ENCODE results near the gene ANKAR.
"Not testable (repeated sequence)": the region's sequence is repeated elsewhere in the genome, so short reads cannot be mapped to it uniquely, and the experiment has no call there.

Gene ANKAR

DNA sequence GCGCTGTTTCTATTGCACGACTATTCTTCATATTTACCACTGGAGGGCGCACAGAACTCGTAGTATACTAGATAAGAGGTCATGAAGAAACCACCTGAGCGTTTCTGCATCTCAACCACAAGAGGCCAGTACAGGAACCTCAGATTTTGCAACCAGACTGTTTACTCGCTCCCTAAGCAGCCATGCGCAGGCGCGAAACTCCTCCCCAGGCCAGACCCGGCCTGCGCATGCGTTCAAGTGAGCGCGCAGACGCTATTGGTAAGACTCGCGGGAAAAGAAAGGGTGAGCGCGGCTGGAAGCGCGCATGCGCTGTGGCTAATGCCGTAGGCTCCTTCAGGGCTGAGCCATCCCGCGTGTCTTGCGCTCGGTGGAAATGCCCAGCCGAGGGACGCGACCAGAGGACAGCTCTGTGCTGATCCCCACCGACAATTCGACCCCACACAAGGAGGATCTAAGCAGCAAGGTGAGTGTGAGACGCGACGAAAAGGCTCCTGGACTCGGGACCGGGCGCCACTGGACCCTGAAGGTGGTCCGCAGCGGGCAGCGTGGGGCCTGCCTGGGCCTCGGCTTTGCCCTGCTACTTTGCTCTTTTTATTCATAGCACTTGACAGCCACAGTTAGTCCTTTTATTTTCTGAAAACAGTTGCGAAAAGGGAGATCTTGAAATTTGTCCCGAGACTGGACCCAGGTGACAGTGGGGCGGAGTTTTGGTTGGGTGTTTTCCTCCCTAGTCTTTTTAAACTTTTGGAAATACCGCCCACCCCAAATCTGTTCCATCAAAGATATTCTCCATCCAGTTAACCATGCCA lies 13.1 kb upstream of the ANKAR start, which contains the start of gene ASNSD1:
ASNSD1 (plus strand) TSS at position 312 of the 809 bp plus-strand sequence. CDS start 4,674 bp downstream, outside the sequence.
- DNase-seq, result peak; percentile 96 to 98

- DNase-seq, result no peak
Observed at GRCh38 chr2:189661957-189662321, 12.5 kb upstream of the ANKAR start.

DNA sequence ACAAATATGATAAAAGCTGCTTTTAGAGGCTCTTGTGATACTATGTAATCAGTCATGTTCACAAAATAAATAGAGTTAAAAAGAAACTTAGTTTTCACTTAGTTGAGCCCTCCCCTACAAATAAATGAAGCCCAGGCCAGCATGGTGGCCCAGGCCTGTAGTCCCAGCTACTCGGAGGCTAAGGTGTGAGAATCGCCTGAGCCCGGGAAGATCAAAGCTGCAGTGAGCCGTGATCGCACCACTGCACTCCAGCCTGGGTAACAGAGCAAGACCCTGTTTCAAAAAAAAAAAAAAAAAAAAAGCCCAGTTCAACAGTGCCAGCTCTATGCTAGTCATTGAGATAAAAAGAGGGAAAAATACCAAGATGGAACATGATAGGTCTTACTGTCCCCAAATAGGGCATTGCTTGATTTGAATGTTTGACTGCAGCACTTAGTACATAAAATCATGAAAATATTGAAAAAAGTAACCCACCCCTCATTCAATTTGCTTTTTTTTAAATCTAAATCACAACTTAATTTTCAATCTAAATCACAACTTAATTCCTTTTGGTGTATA lies 11.7 kb upstream of the ANKAR start:
- no peak for DNase-seq

GRCh38 chr2:189663319-189663718 lies 11.2 kb upstream of the ANKAR start:
- DNase-seq, result not testable (repeated sequence)

DNA sequence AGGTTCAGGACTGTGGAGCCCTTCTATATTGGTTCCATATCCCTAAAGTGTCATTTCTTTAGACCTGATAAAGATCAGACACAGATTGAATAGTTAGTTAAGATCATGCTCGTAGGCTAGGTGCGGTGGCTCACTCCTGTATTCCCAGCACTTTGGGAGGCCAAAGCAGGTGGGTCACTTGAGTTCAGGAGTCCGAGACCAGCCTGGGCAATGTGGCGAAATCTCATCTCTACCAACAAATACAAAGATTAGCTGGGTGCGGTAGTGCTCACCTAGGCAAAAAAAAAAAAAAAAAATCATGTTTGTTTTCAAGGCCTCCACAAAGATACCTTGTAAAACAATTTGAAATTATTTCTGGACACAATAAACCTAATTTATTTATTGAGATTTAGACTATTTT lies 4.6 kb upstream of the ANKAR start:
- DNase-seq, result no peak

- no peak for DNase-seq
Observed at GRCh38 chr2:189673661-189674373, 653 bp upstream of the ANKAR start.

DNA sequence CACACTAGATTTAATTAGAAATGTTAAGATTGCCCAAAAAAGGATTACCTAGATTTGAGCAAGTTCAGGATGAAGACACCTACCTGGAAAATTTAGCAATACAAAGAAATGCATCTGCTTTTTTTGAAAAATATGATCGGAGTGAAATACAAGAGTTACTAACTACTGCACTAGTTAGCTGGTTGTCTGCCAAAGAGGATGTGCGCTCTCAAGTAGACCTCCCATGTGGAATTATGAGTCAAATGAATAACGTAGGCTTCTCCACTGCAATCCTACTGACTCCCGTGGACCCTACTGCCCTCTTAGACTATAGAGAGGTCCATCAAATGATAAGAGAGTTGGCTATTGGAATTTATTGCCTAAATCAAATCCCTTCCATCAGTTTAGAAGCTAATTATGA lies 2.0 kb downstream of the ANKAR start:
- DNase-seq, result no peak

- DNase-seq, result no peak
Observed at GRCh38 chr2:189679226-189679625, 4.8 kb downstream of the ANKAR start.

GRCh38 chr2:189681203-189681602 lies 6.7 kb downstream of the ANKAR start:
- DNase-seq, result no peak

DNA sequence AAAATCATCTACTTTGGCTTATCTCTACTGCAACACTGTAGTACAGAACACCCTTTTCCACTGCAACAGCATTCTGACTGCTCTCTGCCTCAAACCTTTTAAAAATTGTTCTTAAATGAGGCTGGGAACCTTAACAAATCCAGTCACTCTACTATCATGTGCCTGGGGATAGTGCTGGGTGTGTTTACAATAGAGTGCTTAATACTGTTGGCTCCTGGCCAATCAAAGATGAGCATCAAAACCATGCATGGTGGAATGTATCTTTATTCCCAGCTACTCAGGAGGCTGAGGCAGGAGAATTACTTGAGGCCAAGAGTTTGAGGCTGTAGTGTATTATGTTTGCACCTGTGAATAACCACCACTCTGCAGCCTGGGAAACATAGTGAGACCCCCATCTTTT lies 7.4 kb downstream of the ANKAR start:
- no peak for DNase-seq

DNA sequence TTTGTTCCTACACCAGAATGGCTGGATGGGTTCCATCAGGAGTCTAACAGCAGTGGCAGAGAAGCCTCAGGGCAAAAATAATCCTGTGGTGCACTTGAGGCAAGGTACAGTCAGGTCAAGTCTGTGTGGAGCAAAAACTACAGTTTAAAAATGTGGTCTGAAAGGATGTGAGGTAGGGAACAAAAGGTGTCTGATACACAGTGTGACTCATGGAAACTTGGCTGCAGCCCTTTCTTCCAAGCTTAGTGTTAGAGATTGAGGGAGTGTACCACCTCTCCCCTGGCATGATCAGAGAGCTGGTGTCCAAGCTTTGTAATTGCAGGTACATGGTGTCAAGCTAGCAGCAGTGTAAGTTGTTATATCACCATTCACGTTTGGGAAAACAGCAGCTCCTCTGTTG lies 8.9 kb downstream of the ANKAR start:
- no peak for DNase-seq

- no peak for DNase-seq
Observed at GRCh38 chr2:189684811-189685210, 10.3 kb downstream of the ANKAR start.

DNA sequence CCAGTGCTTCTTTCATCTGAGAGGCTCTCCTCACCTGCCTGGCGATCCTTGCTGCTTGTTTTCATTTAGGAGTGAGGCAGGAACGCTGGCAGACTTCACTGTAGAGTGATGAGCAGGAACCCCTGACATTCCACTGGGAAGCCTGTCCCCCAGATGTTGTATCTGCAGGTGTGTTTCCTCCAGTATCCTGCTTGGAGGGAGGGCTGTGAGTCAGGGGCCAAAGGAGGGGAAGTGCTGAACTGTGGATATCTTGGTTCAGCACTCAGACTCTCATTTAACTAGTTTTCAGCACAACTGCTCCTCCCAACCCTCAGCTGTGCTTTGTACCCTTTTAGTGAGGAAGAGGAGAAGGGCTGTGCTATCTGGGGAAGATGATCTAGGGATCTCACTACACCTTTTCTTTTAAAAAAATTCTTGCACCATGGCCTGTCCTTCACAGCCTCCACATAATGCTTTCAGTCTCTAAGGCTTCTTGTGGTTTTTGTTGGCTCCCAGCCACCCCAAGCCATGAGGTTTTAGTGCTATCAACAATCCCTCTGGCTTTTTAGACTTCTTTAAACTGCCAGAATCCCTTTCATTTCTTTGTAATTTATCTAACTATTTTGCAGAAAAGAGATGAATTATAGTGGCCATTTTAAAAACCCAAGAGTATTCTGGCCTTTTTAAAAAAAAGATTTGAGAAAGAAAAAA lies 11.2 kb downstream of the ANKAR start:
- DNase-seq, result no peak

DNA sequence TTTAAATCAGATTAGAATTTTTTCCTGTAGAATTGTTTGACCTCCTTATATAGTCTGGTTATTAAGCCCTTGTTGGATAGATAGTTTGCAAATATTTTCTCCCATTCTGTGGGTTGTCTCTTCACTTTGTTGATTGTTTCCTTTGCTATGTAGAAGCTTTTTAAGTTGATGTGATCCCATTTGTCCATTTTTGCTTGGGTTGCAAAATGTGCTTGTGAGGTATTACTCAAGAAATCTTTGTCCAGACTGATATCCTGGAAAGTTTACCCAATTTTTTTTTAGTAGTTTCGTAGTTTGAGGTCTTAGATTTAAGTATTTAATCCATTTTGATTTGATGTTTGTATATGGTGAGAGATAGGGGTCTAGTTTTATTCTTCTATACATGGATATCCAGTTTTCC lies 13.3 kb downstream of the ANKAR start:
- not testable (repeated sequence) for DNase-seq

- no peak for DNase-seq
Observed at GRCh38 chr2:189696223-189696622, 21.8 kb downstream of the ANKAR start.

DNA sequence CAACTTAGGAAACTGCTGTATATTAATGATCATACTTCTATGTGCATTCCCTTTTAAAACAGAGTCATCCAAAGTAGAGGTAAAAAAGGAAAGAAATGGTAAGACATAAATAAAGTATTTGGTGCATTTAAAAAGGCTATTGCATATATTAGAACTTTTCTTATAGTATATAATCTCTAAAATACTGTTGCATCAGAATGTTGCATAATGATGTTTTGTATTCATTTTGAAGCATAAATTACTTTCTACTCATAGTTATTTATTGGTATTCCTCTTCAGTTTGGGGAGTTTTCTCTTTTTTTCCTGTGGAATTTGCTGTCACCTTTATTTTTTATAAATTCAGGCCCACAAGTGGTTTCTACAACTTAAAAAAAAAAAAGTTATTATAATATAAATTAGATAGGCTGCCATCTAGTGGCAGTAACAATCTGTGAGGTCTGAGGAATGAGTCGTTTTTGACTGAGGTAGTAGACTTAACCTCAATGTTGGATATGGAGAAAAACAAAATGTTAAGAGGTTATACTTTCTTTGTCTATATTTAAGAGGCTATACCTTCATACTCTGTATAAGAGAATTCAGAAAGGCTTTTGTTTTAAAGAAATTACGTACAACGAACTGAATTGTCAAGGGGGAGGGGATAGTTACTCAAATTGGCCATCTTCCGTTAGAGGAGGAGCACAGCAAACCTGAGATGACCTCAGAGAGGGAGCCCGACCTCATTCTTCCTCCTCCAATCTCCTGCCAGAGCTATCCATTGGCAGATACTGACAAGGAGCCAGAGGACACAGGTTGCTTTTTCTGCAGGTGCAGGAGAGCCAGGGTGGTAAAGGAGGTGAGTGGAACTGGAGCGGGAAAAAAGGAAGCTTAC lies 23.8 kb downstream of the ANKAR start:
- DNase-seq, result peak; percentile 14 to 20

- no peak for DNase-seq
Observed at GRCh38 chr2:189700681-189701080, 26.2 kb downstream of the ANKAR start.

GRCh38 chr2:189702071-189702470 lies 27.6 kb downstream of the ANKAR start:
- no peak for DNase-seq

- DNase-seq, result no peak
Observed at GRCh38 chr2:189709501-189710221, 35.2 kb downstream of the ANKAR start.

GRCh38 chr2:189717593-189717992 lies 43.1 kb downstream of the ANKAR start:
- not testable (repeated sequence) for DNase-seq

DNA sequence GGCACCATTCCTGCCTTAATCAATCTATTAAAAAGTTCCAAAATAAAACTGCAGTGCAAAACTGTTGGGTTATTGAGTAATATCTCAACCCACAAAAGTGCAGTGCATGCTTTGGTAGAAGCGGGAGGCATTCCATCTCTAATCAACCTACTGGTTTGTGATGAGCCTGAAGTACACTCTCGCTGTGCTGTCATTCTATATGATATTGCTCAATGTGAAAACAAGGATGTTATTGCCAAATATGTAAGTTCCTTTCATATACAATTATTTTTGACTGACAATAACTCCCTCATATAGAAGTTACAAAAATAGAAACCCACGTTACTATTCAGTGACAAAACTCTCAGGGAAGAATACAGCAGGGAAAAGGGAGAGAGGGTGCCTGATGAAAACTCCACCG lies 45.1 kb downstream of the ANKAR start:
- no peak for DNase-seq

DNA sequence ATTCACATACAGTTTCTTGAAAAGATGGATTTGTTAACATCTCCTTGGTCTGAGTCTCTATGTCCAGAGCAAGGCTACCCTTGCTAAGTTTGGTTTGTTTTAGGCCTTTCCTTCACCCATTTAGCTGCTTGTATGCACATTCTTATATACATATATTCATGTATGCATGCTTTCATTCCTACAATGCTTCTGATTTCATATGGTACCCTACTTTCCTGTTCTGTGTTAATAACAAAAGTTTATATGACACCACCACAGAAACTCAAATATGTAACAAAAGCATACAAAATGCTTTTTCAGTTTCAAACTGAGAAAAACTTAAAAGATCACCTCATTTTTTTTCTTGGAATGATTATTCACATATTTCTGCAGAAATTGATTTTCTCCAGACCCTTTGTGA lies 48.7 kb downstream of the ANKAR start:
- DNase-seq, result no peak

All from activated CD4-positive, alpha-beta T cell treated with anti-CD3 and anti-CD28 coated beads, Interleukin-2, amount 50 U/mL, for 4 hours (primary cell).